NCI-H2107 (cell line): Measurements from ENCODE around the gene TUBB3.
"Not testable (repeated sequence)": the region's sequence is repeated elsewhere in the genome, so short reads cannot be mapped to it uniquely, and the experiment has no call there.

ENCODE experiments used
- DNase-seq: peaks from one replicate; lab custom pipeline; 2025; lab: John Stamatoyannopoulos, UW

Gene TUBB3

DNA sequence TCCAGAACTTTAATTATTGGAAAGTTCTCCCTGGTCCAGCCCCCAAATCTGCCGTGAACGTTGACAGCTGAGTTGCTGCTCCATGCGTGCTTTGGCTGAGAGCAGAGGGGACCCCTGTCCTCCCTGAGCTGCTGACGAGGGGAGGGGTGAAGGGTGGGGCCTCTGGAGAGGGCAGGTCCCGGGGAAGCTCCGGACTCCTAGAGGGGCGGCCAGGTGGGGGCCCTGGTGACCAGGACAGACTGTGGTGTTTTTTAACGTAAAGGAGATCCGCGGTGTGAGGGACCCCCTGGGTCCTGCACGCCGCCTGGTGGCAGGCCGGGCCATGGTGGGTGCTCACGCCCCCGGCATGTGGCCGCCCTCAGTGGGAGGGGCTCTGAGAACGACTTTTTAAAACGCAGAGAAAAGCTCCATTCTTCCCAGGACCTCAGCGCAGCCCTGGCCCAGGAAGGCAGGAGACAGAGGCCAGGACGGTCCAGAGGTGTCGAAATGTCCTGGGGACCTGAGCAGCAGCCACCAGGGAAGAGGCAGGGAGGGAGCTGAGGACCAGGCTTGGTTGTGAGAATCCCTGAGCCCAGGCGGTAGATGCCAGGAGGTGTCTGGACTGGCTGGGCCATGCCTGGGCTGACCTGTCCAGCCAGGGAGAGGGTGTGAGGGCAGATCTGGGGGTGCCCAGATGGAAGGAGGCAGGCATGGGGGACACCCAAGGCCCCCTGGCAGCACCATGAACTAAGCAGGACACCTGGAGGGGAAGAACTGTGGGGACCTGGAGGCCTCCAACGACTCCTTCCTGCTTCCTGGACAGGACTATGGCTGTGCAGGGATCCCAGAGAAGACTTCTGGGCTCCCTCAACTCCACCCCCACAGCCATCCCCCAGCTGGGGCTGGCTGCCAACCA, 4.4 kb upstream of the TUBB3 start, which contains the start of gene MC1R:
Gene MC1R (plus strand): TSS at position 410 of the 895 bp plus-strand sequence. CDS start 397 bp downstream, at position 807.
- DNase-seq: no peak

DNA sequence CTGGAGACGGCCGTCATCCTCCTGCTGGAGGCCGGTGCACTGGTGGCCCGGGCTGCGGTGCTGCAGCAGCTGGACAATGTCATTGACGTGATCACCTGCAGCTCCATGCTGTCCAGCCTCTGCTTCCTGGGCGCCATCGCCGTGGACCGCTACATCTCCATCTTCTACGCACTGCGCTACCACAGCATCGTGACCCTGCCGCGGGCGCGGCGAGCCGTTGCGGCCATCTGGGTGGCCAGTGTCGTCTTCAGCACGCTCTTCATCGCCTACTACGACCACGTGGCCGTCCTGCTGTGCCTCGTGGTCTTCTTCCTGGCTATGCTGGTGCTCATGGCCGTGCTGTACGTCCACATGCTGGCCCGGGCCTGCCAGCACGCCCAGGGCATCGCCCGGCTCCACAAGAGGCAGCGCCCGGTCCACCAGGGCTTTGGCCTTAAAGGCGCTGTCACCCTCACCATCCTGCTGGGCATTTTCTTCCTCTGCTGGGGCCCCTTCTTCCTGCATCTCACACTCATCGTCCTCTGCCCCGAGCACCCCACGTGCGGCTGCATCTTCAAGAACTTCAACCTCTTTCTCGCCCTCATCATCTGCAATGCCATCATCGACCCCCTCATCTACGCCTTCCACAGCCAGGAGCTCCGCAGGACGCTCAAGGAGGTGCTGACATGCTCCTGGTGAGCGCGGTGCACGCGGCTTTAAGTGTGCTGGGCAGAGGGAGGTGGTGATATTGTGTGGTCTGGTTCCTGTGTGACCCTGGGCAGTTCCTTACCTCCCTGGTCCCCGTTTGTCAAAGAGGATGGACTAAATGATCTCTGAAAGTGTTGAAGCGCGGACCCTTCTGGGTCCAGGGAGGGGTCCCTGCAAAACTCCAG, 3.4 kb upstream of the TUBB3 start:
- DNase-seq: no peak

DNA sequence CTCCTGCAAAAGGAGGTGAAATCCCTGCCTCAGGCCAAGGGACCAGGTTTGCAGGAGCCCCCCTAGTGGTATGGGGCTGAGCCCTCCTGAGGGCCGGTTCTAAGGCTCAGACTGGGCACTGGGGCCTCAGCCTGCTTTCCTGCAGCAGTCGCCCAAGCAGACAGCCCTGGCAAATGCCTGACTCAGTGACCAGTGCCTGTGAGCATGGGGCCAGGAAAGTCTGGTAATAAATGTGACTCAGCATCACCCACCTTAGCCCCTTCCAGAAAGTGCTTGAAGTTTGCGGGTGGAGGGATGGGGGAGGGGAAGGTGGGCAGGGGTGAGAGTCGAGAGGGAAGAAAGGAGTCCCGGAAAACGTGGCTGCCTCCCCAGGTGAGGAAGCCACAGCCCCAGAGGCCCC, 2.4 kb upstream of the TUBB3 start:
- DNase-seq: no peak

DNA sequence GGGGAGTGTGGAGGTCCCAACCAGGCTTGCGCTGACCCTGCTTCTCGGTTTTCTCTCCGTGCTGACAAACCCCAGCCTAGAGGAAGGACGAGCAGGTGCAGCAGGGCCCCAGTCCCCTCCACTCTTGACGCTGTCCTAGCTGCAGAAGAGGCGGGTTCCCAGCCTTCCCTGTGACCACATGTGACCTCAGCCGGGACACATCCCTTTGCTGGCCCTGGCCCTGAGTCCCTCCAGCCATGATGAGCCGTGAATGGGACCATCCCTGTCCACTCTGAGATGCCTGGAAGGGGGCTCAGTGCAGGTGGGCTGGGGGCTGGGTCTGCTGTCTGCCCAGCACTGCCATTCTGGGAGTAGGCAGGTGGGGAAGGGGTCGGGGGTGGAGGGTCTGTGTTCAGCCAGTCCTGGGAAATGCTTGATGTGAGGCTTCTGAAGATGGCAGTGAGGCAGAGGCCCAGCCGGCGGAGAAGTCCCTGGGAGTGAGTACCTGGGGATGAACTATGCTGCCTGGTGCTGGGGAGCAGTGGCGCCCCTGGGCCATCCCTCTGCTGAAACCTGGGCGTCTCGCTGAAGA, 1.9 kb upstream of the TUBB3 start:
- DNase-seq: no peak

GRCh38 chr16:89921702-89922476, 1.3 kb upstream of the TUBB3 start:
- DNase-seq: no peak

GRCh38 chr16:89922477-89922883, 662 bp upstream of the TUBB3 start:
- no peak for DNase-seq

- no peak for DNase-seq
Measured at GRCh38 chr16:89923640-89924296, 626 bp downstream of the TUBB3 start.

GRCh38 chr16:89924297-89924924, 1.3 kb downstream of the TUBB3 start:
- DNase-seq: no peak

GRCh38 chr16:89924925-89925307, 1.8 kb downstream of the TUBB3 start:
- DNase-seq: no peak

DNA sequence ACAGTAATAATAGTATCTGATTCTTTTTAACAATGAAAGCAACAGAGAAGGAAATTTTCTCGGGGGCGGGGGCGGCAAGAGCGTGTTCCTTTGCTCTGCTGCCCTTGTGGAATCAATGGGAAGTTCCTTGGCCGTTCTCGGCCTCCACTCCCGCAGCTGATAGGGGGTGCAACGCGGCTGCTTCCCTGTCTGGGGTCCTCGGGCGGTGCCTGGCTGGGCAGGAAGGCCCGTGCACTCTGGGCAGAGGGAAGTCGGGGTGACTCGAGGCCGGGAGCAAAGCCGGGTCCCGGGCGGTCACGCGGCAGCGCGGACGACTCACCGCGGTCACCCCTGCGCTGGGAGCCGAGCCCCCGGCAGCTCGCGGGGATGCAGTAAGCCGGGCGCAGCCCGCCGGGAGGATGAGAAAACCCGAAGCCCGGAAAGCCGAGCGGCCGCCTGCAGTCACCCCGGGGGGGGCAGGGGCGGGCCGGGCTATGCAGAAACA, 2.5 kb downstream of the TUBB3 start:
- DNase-seq: no peak

DNA sequence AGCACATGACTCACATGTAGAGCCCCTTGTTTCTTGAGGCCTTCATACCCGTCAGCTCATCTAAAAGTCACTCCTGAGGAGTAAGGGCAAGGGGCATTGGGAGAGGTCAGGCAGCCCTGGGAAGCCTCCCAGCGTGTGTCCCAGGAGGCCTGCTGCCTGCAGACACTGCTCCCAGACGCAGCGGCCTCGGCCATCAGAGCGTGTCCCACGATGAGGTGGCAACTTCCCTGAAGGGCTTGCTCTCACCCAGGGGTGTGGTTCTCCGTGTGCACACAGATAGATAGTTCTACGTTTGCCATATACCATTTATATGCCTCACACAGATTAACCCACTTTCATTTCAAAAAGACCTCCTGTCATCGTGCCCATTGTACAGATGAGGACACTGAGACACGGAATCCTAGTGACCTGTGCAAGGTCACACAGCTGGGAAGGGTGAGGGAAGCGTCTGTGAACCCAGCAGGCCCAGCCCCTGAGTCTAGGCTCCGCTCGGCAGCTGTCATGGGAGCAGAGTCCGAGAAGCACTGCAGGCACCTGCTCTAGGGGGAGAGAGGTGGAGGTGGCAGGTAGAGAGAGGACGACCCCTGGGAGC, 8.3 kb downstream of the TUBB3 start:
- DNase-seq: no peak

GRCh38 chr16:89931964-89932363, 8.8 kb downstream of the TUBB3 start:
- DNase-seq: no peak

DNA sequence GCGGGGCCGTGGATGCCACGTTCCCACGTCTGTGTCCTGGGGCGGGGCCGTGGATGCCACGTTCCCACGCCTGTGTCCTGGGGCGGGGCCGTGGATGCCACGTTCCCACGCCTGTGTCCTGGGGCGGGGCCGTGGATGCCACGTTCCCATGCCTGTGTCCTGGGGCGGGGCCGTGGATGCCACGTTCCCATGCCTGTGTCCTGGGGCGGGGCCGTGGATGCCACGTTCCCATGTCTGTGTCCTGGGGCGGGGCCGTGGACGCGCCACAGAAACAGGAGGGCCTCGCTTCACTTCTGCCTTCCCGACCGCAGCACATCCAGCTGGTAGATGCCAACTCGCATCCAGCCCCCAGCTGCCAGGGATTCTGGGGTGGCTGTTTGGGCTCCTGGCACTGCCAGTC, 10.9 kb downstream of the TUBB3 start:
- not testable (repeated sequence) for DNase-seq

- no peak for DNase-seq
Measured at GRCh38 chr16:89934611-89935553, 11.7 kb downstream of the TUBB3 start.

GRCh38 chr16:89935620-89936019, 12.5 kb downstream of the TUBB3 start:
- not testable (repeated sequence) for DNase-seq

GRCh38 chr16:89936034-89936433, 12.9 kb downstream of the TUBB3 start:
- no peak for DNase-seq

- DNase-seq: no peak
Measured at GRCh38 chr16:89936508-89936907, 13.4 kb downstream of the TUBB3 start.

DNA sequence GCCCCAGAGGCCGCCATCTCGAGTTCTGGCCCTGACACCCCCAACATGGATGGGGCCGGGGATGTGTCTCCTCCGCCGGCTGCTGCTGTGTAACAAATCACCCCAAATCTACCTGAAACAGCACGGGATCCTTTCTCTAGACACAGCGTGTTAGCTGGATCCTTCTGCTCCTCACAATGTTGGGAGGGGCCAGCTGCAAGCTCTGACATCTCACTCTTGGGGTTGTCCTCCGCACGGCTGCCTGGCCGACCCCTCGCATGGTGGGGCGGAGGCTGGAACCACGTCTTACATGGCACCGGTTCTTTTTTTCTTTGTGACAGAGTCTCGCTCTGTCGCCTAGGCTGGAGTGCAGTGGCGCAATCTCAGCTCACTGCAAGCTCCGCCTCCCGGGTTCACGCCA, 13.8 kb downstream of the TUBB3 start:
- DNase-seq: no peak
